Germinal center (tissue), 1 donor: ENCODE results near the gene GOLM1.

ENCODE experiments used
- DNase-seq: peaks from one replicate; pipeline ENCODE4 v3.0.0; 2012; ENCODE audit warnings: mixed read lengths, low spot score

Gene GOLM1

GRCh38 chr9:85978496-85978895 lies 120.9 kb downstream of the GOLM1 start:
- DNase-seq: no peak
